ENCODE results near the gene ZMAT5.

GRCh38 chr22:29695129-29695926, 71.5 kb downstream of the ZMAT5 start:
- TF ChIP-seq CTCF (IDR thresholded peaks at IDR 0.05) (no peak), POLR2A (IDR thresholded peaks at IDR 0.05) (no peak)
